ENCODE data around the gene RAD51AP1. TPM values are rescaled to one million over a fixed set of nuclear protein-coding genes. Genes with fewer than 3 reads are reported as not detected.

RAD51AP1 gene
- total and polyA plus RNA-seq, 2 of the 8 experiments (the other 6 are each of a cell fraction or from before 2014, with no cell fraction given): 29.7 to 48.3 TPM

DNA sequence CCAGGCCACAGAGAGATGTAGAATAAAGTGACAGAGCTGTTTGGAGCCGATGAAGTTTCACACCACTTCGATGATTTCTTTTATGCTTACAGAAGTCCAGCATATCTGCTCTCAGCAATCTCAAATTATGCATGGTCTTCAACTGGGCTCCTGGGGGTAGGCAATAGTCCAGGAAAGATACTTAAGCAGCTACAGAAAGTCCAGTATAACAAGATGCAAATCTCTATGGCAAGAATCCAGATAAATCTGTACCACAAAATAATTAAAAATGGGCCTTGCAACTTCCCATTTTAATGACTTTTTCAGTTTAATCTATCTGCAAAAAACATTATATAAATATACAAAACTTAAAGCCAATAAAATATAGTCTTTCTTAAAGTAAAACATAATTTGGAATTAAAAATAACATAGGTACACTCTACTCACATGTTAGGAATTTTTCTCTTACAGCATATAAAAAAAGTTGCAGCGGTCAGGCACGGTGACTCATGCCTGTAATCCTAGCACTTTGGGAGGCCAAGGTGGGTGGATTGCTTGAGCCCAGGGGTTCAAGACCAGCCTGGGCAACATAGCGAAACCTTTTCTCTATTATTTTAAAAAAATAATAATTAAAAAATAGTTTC lies 20.5 kb upstream of the RAD51AP1 start:
- Histone ChIP-seq H3K56ac (replicated peaks; ENCODE audit: insufficient read length, low read depth, low read length) (no peak overlapping the region), H3K23ac (ENCODE audit: insufficient read length) (no peak overlapping the region), H4K91ac (replicated peaks; ENCODE audit: insufficient read length, low read length) (no peak overlapping the region), H4K5ac (ENCODE audit: insufficient read length, low read depth, low read length) (no peak overlapping the region), H2AFZ (ENCODE audit: low read length) (no peak overlapping the region), H2BK20ac (ENCODE audit: low read length) (no peak overlapping the region), H2BK5ac (ENCODE audit: low read depth, low read length) (no peak overlapping the region), H3K4me2 (ENCODE audit: insufficient read depth in 1 of 2, low read depth in 2 of 2, low read length in 2 of 2) (no peak overlapping the region), H3K79me2 (ENCODE audit: control insufficient read depth in 1 of 2, insufficient read depth in 2 of 2, low read length in 2 of 2) (no peaks in the 10 kb centered on the region), H3K9ac (replicated peaks in 1 of 4; ENCODE audit: extremely low read depth in 1 of 4, low read depth in 3 of 4, low read length in 3 of 4) (no peak overlapping the region), H3K23me2 (ENCODE audit: low read depth, low read length) (no peaks in the 10 kb centered on the region), H3K36me3 (ENCODE audit: control insufficient read depth in 2 of 4, insufficient read depth in 4 of 4, low read length in 3 of 4) (peaks cover 0 to 6% (median 0%) of the 10 kb centered on the region in 4 experiments; a peak in 2 of 8 replicates), H3K14ac (ENCODE audit: insufficient read length) (no peak overlapping the region), H2AK5ac (ENCODE audit: low read depth, low read length) (no peak overlapping the region), H2BK12ac (ENCODE audit: low read depth, low read length) (no peak overlapping the region), H3K27me3 (replicated peaks in 1 of 4; ENCODE audit: control insufficient read depth in 3 of 4, extremely low read depth in 1 of 4, insufficient read depth in 3 of 4, low read length in 3 of 4) (no peaks in the 10 kb centered on the region), H3K27ac (ENCODE audit: low read depth, low read length) (no peak overlapping the region), H3K9me3 (ENCODE audit: insufficient read depth in 2 of 2, low read depth in 1 of 2, low read length in 1 of 2) (peaks cover 0 to 2% of the 10 kb centered on the region in 2 experiments; a peak in 1 of 4 replicates), H4K20me1 (replicated peaks in 1 of 2; ENCODE audit: control insufficient read depth in 1 of 2, insufficient read depth in 2 of 2, low read length in 2 of 2) (no peaks in the 10 kb centered on the region), H3K4me3 (ENCODE audit: extremely low read depth in 1 of 4, insufficient read depth in 2 of 4, low read depth in 3 of 4, low read length in 4 of 4) (no peak overlapping the region), H3K18ac (ENCODE audit: extremely low read depth, low read length) (no peak overlapping the region), H3K79me1 (ENCODE audit: low read depth, low read length) (no peaks in the 10 kb centered on the region), H4K8ac (ENCODE audit: extremely low read depth, insufficient read depth, low read length) (no peak overlapping the region; the same call in 1 of the 2 replicates), H3K4ac (replicated peaks; ENCODE audit: insufficient read length, low read depth, low read length) (no peak overlapping the region), H3K4me1 (replicated peaks in 1 of 4; ENCODE audit: control insufficient read depth in 3 of 4, insufficient read depth in 4 of 4, low read length in 3 of 4) (no peaks in the 10 kb centered on the region), H2BK15ac (ENCODE audit: low read length) (no peak overlapping the region), H2BK120ac (replicated peaks; ENCODE audit: low read depth, low read length) (no peak overlapping the region)
- WGBS, 2 experiments (ENCODE audit: extremely low coverage in 1 of 2, insufficient coverage in 1 of 2, insufficient read length in 1 of 2, insufficient replicate concordance in 2 of 2, low coverage in 1 of 2, low lambda C conversion rate in 2 of 2, missing lambda C conversion rate in 1 of 2): 93% methylated on average over 5 of the region's 5 CpGs; no CpG with 5 or more reads in 1 of the 2 experiments
- FAIRE-seq (no peak), DNase-seq (ENCODE audit: low read depth in 1 of 2, low spot score in 2 of 2) (no peak)
- TF ChIP-seq ZNF274 (IDR thresholded peaks at IDR 0.05; ENCODE audit: borderline replicate concordance, extremely low read depth, low read length) (no peak), SIX5 (IDR thresholded peaks at IDR 0.05; ENCODE audit: low read depth, low read length) (no peak), HDAC2 (IDR thresholded peaks at IDR 0.05; ENCODE audit: borderline replicate concordance in 1 of 2, low read depth in 2 of 2, low read length in 2 of 2) (no peak), SAP30 (IDR thresholded peaks at IDR 0.05; ENCODE audit: insufficient read depth, insufficient replicate concordance, low read length) (no peak), EZH2 (IDR thresholded peaks at IDR 0.05; ENCODE audit: low read depth, low read length, severe bottlenecking) (no peak), RXRA (IDR thresholded peaks at IDR 0.05; ENCODE audit: insufficient read depth, low read depth, low read length) (no peak), TBP (IDR thresholded peaks at IDR 0.05; ENCODE audit: low read depth, low read length) (no peak), ASH2L (IDR thresholded peaks at IDR 0.05; ENCODE audit: low read length) (no peak)
- TF ChIP-seq, protein P1, sequence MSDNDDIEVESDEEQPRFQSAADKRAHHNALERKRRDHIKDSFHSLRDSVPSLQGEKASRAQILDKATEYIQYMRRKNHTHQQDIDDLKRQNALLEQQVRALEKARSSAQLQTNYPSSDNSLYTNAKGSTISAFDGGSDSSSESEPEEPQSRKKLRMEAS (IDR thresholded peaks at IDR 0.05): no peak
- ChIA-PET CTCF (ENCODE audit: partially characterized antibody) (interaction anchor here (0.6 to 1.3 kb wide), 2 partner anchors 98 to 196 kb away, joined by 3 read pairs; no protein-coding TSS in a partner anchor), POLR2A (ENCODE audit: partially characterized antibody) (interaction anchor here (0.5 to 0.7 kb wide), 2 partner anchors 13 to 461 kb away, joined by 3 read pairs; no protein-coding TSS in a partner anchor)
